ENCODE measurements around the gene CDK17.

GRCh38 chr12:96448300-96448699 is 48.1 kb upstream of the CDK17 start:
- TF ChIP-seq CTCF (conservative IDR thresholded peaks at IDR 0.05; ENCODE audit: low read depth, low read length) (no peak), EZH2phosphoT487 (IDR thresholded peaks at IDR 0.05; ENCODE audit: borderline replicate concordance, low read length) (no peak)

Measured in PC-3 (cell line).